HepG2 (cell line): Measurements from ENCODE around the gene CORT. TPM values are rescaled to one million over a fixed set of nuclear protein-coding genes. Genes with fewer than 3 reads are reported as not detected.
A peak's percentile ranks its signal among the peaks of the same experiment; 100 is the strongest.

ENCODE experiments used
- ETV5 ChIP-seq: IDR thresholded peaks from 2 replicates; pipeline ENCODE4 v1.6.1; 2018; ENCODE audit warnings: missing biosample characterization, missing genetic modification reagents, inconsistent platforms, borderline replicate concordance
- EZH2 ChIP-seq: conservative IDR thresholded peaks from 2 replicates; pipeline ENCODE4 v1.6.1; 2012; ENCODE audit warnings: mild to moderate bottlenecking, low read depth, low read length, moderate library complexity
- FOSL2 ChIP-seq: sonication (generic); formaldehyde crosslinking; IDR thresholded peaks from 2 replicates; pipeline ENCODE4 v1.4.0; 2020; ENCODE audit warnings: missing genetic modification reagents
- KDM5A ChIP-seq: fragments of 200-600 bp; sonication (generic); IDR thresholded peaks from 2 replicates; pipeline ENCODE4 v1.7.0; 2018; ENCODE audit warnings: antibody characterized with exemption, mild to moderate bottlenecking, low read length, borderline replicate concordance
- KLF16 ChIP-seq, 2 experiments: sonication (generic) in 1 of 2; formaldehyde crosslinking in 1 of 2; IDR thresholded peaks; 2 replicates each; pipeline versions ENCODE4 v1.6.1 to v1.8.0; 2016 to 2023; ENCODE audit warnings: missing genetic modification reagents in 2 of 2, missing compliant biosample characterization in 1 of 2
- MZF1 ChIP-seq: sonication (generic); formaldehyde crosslinking; IDR thresholded peaks from 2 replicates; pipeline ENCODE4 v1.8.1; 2023; ENCODE audit warnings: mild to moderate bottlenecking, missing genetic modification reagents, borderline replicate concordance
- NCOA2 ChIP-seq: sonication (generic); formaldehyde crosslinking; IDR thresholded peaks from 2 replicates; pipeline ENCODE4 v1.8.0; 2022; ENCODE audit warnings: inconsistent platforms
- NCOR1 ChIP-seq: fragments of 200-600 bp; sonication (generic); IDR thresholded peaks from 2 replicates; pipeline ENCODE4 v1.7.0; 2017; ENCODE audit warnings: antibody characterized with exemption, low read length, borderline replicate concordance
- NFYC ChIP-seq: IDR thresholded peaks from 2 replicates; pipeline ENCODE4 v1.6.1; 2016; ENCODE audit warnings: missing genetic modification reagents, missing compliant biosample characterization
- SIN3A ChIP-seq: IDR thresholded peaks from 2 replicates; pipeline ENCODE4 v1.6.1; 2011; ENCODE audit warnings: low read depth, mild to moderate bottlenecking, control low read depth, low read length, borderline replicate concordance
- SMARCE1 ChIP-seq: fragments of 450-650 bp; IDR thresholded peaks from 2 replicates; pipeline ENCODE4 v1.6.1; 2017; ENCODE audit warnings: borderline replicate concordance
- SMC3 ChIP-seq: IDR thresholded peaks from 2 replicates; pipeline ENCODE4 v1.6.1; 2011; ENCODE audit warnings: low read length, improper control_type of control experiment
- SP5 ChIP-seq: IDR thresholded peaks from 2 replicates; pipeline ENCODE4 v1.6.1; 2016; ENCODE audit warnings: low read depth, borderline replicate concordance
- TEAD3 ChIP-seq: optimal IDR thresholded peaks from 2 replicates; pipeline ENCODE3; 2016; ENCODE audit warnings: borderline replicate concordance
- ZBTB1 ChIP-seq: sonication (generic); formaldehyde crosslinking; IDR thresholded peaks from 2 replicates; pipeline ENCODE4 v1.4.0; 2020; ENCODE audit warnings: missing genetic modification reagents, borderline replicate concordance
- ZNF382 ChIP-seq: sonication (generic); formaldehyde crosslinking; IDR thresholded peaks from 2 replicates; pipeline ENCODE4 v1.5.0; 2020; ENCODE audit warnings: missing genetic modification reagents, mild to moderate bottlenecking, borderline replicate concordance
- ZNF44 ChIP-seq: sonication (generic); formaldehyde crosslinking; IDR thresholded peaks from 2 replicates; pipeline ENCODE4 v1.5.1; 2020; ENCODE audit warnings: mild to moderate bottlenecking, missing genetic modification reagents
- ZNF740 ChIP-seq: sonication (generic); formaldehyde crosslinking; IDR thresholded peaks from 2 replicates; pipeline ENCODE4 v1.4.0; 2020; ENCODE audit warnings: missing genetic modification reagents
- ZNF747 ChIP-seq: sonication (generic); formaldehyde crosslinking; IDR thresholded peaks from 2 replicates; pipeline ENCODE4 v1.8.1; 2023; ENCODE audit warnings: missing genetic modification reagents, mild to moderate bottlenecking, borderline replicate concordance
- polyA plus RNA-seq, 8 experiments: library from polyadenylated mRNA; depleted of rRNA in 3 of 8; stranded (reverse) in 7 of 8; unstranded in 1 of 8; fragments of >200 nt; fragmentation: Illumina TruSeq in 4 of 8; extraction: Trizol in 4 of 8; gene quantifications; 2 replicates each; pipeline versions ENCODE4 v1.2.1 to v1.2.3, GENCODE V29; 2011 to 2016; ENCODE audit warnings: low read depth in 4 of 8, missing spikeins in 1 of 8, mixed read lengths in 1 of 8; ENCODE audit not compliant: insufficient read depth in 1 of 8
- total RNA-seq, 5 experiments: library from RNA; depleted of rRNA; stranded (reverse); fragments of >200 nt; fragmentation: Illumina TruSeq; extraction: Trizol; gene quantifications; 2 replicates each; pipeline ENCODE4 v1.2.3, GENCODE V29; 2016; ENCODE audit warnings: low read depth in 1 of 5
- TF ChIP-seq, protein P1 (sequence below): sonication (generic); formaldehyde crosslinking; IDR thresholded peaks from 2 replicates; pipeline ENCODE4 v1.4.0; 2020; ENCODE audit warnings: missing genetic modification reagents, borderline replicate concordance
- TF ChIP-seq, protein P2 (sequence below): sonication (generic); formaldehyde crosslinking; IDR thresholded peaks from 2 replicates; pipeline ENCODE4 v1.4.0; 2020; ENCODE audit warnings: mild to moderate bottlenecking, missing genetic modification reagents, borderline replicate concordance
- TF ChIP-seq, protein P3 (sequence below): sonication (generic); formaldehyde crosslinking; IDR thresholded peaks from 2 replicates; pipeline ENCODE4 v1.4.0; 2020; ENCODE audit warnings: missing genetic modification reagents
- TF ChIP-seq, protein P4 (sequence below): IDR thresholded peaks from 2 replicates; pipeline ENCODE4 v1.6.1; 2016

Gene CORT
- total and polyA plus RNA-seq, 2 of the 13 experiments (the other 11 are each of a cell fraction or from before 2014, with no cell fraction given): 0.11 to 0.62 TPM

- TF ChIP-seq SMARCE1 (no peak), SIN3A (peak; percentile 90; the same call in 1 of the 2 replicates), EZH2 (no peak), ZNF747 (CRISPR knock-in tag) (no peak; the same call in 1 of the 2 replicates), ETV5 (CRISPR knock-in tag) (peak; percentile 77), ZNF44 (CRISPR knock-in tag) (no peak), TEAD3 (CRISPR knock-in tag) (peak; percentile 87), SMC3 (no peak), KLF16 (CRISPR knock-in tag; IDR thresholded peaks at IDR 0.05) (peak in 1 of 2 experiments; percentile 88; a peak in 1 of 4 replicates), MZF1 (CRISPR knock-in tag) (no peak), KDM5A (peak; percentile 56; the same call in 1 of the 2 replicates), NCOA2 (peak; percentile 60), ZNF740 (CRISPR knock-in tag) (peak; percentile 77; the same call in 1 of the 2 replicates), SP5 (CRISPR knock-in tag) (no peak; the same call in 1 of the 2 replicates), NFYC (CRISPR knock-in tag) (peak; percentile 93), ZNF382 (CRISPR knock-in tag) (no peak), ZBTB1 (CRISPR knock-in tag) (no peak), NCOR1 (no peak), FOSL2 (CRISPR knock-in tag) (peak; percentile 39; the same call in 1 of the 2 replicates)
- TF ChIP-seq, protein P1, sequence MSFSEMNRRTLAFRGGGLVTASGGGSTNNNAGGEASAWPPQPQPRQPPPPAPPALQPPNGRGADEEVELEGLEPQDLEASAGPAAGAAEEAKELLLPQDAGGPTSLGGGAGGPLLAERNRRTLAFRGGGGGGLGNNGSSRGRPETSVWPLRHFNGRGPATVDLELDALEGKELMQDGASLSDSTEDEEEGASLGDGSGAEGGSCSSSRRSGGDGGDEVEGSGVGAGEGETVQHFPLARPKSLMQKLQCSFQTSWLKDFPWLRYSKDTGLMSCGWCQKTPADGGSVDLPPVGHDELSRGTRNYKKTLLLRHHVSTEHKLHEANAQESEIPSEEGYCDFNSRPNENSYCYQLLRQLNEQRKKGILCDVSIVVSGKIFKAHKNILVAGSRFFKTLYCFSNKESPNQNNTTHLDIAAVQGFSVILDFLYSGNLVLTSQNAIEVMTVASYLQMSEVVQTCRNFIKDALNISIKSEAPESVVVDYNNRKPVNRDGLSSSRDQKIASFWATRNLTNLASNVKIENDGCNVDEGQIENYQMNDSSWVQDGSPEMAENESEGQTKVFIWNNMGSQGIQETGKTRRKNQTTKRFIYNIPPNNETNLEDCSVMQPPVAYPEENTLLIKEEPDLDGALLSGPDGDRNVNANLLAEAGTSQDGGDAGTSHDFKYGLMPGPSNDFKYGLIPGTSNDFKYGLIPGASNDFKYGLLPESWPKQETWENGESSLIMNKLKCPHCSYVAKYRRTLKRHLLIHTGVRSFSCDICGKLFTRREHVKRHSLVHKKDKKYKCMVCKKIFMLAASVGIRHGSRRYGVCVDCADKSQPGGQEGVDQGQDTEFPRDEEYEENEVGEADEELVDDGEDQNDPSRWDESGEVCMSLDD (CRISPR knock-in tag): no peak
- TF ChIP-seq, protein P2, sequence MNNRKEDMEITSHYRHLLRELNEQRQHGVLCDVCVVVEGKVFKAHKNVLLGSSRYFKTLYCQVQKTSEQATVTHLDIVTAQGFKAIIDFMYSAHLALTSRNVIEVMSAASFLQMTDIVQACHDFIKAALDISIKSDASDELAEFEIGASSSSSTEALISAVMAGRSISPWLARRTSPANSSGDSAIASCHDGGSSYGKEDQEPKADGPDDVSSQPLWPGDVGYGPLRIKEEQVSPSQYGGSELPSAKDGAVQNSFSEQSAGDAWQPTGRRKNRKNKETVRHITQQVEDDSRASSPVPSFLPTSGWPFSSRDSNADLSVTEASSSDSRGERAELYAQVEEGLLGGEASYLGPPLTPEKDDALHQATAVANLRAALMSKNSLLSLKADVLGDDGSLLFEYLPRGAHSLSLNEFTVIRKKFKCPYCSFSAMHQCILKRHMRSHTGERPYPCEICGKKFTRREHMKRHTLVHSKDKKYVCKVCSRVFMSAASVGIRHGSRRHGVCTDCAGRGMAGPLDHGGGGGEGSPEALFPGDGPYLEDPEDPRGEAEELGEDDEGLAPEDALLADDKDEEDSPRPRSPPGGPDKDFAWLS (CRISPR knock-in tag): no peak
- TF ChIP-seq, protein P3, sequence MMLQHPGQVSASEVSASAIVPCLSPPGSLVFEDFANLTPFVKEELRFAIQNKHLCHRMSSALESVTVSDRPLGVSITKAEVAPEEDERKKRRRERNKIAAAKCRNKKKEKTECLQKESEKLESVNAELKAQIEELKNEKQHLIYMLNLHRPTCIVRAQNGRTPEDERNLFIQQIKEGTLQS (CRISPR knock-in tag): 0 out of 2 replicates have a peak, but pooled peaks have one; percentile 26
- TF ChIP-seq, protein P4, sequence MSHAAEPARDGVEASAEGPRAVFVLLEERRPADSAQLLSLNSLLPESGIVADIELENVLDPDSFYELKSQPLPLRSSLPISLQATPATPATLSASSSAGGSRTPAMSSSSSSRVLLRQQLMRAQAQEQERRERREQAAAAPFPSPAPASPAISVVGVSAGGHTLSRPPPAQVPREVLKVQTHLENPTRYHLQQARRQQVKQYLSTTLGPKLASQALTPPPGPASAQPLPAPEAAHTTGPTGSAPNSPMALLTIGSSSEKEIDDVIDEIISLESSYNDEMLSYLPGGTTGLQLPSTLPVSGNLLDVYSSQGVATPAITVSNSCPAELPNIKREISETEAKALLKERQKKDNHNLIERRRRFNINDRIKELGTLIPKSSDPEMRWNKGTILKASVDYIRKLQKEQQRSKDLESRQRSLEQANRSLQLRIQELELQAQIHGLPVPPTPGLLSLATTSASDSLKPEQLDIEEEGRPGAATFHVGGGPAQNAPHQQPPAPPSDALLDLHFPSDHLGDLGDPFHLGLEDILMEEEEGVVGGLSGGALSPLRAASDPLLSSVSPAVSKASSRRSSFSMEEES: peak; percentile 99
Observed at GRCh38 chr1:10472220-10473144, 22.7 kb downstream of the CORT start, which contains the start of gene DFFA (continued).
